Measurements from ENCODE around the gene EPS15.

Gene EPS15

GRCh38 chr1:51355382-51355781 lies 163.7 kb downstream of the EPS15 start:
- CTCF ChIA-PET, result no interaction called here
- DNase-seq (ENCODE audit: extremely low spot score), result no peak
- POLR2A ChIA-PET, result no interaction called here
- TF ChIP-seq FOXK2 (IDR thresholded peaks at IDR 0.05) (no peak), L3MBTL2 (conservative IDR thresholded peaks at IDR 0.05) (no peak), TARDBP (IDR thresholded peaks at IDR 0.05) (no peak), FOXA1 (IDR thresholded peaks at IDR 0.05) (no peak), FOXM1 (IDR thresholded peaks at IDR 0.05; ENCODE audit: borderline replicate concordance) (no peak), NFRKB (IDR thresholded peaks at IDR 0.05) (no peak), ARNT (IDR thresholded peaks at IDR 0.05) (no peak), LEF1 (IDR thresholded peaks at IDR 0.05; ENCODE audit: borderline replicate concordance) (no peak), HDGF (IDR thresholded peaks at IDR 0.05; ENCODE audit: borderline replicate concordance) (no peak), CTBP1 (IDR thresholded peaks at IDR 0.05; ENCODE audit: borderline replicate concordance) (no peak), ELF4 (IDR thresholded peaks at IDR 0.05) (no peak), BHLHE40 (IDR thresholded peaks at IDR 0.05; ENCODE audit: borderline replicate concordance) (no peak)

- TF ChIP-seq CTBP1 (IDR thresholded peaks at IDR 0.05; ENCODE audit: borderline replicate concordance) (no peak), ZNF384 (IDR thresholded peaks at IDR 0.05) (no peak), FOXK2 (IDR thresholded peaks at IDR 0.05) (no peak), LEF1 (IDR thresholded peaks at IDR 0.05; ENCODE audit: borderline replicate concordance) (no peak), SP1 (IDR thresholded peaks at IDR 0.05) (no peak), HDGF (IDR thresholded peaks at IDR 0.05; ENCODE audit: borderline replicate concordance) (no peak), ARNT (IDR thresholded peaks at IDR 0.05) (no peak), ELF4 (IDR thresholded peaks at IDR 0.05) (no peak), SUZ12 (IDR thresholded peaks at IDR 0.05) (no peak), FOXM1 (IDR thresholded peaks at IDR 0.05; ENCODE audit: borderline replicate concordance) (no peak), L3MBTL2 (conservative IDR thresholded peaks at IDR 0.05) (no peak), TARDBP (IDR thresholded peaks at IDR 0.05) (no peak), NFRKB (IDR thresholded peaks at IDR 0.05) (no peak), FOXA1 (IDR thresholded peaks at IDR 0.05) (no peak), BHLHE40 (IDR thresholded peaks at IDR 0.05; ENCODE audit: borderline replicate concordance) (no peak)
- TF ChIP-seq, protein P1, sequence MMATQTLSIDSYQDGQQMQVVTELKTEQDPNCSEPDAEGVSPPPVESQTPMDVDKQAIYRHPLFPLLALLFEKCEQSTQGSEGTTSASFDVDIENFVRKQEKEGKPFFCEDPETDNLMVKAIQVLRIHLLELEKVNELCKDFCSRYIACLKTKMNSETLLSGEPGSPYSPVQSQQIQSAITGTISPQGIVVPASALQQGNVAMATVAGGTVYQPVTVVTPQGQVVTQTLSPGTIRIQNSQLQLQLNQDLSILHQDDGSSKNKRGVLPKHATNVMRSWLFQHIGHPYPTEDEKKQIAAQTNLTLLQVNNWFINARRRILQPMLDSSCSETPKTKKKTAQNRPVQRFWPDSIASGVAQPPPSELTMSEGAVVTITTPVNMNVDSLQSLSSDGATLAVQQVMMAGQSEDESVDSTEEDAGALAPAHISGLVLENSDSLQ (IDR thresholded peaks at IDR 0.05), result no peak
- ChIA-PET POLR2A (no interaction called here), CTCF (no interaction called here)
- DNase-seq (ENCODE audit: extremely low spot score), result no peak
Observed at GRCh38 chr1:51354416-51354815, 164.7 kb downstream of the EPS15 start.

- TF ChIP-seq SUZ12 (IDR thresholded peaks at IDR 0.05) (no peak), L3MBTL2 (conservative IDR thresholded peaks at IDR 0.05) (no peak), ZNF384 (IDR thresholded peaks at IDR 0.05) (no peak), HDGF (IDR thresholded peaks at IDR 0.05; ENCODE audit: borderline replicate concordance) (no peak), FOXM1 (IDR thresholded peaks at IDR 0.05; ENCODE audit: borderline replicate concordance) (no peak), BHLHE40 (IDR thresholded peaks at IDR 0.05; ENCODE audit: borderline replicate concordance) (no peak), ARNT (IDR thresholded peaks at IDR 0.05) (no peak)
- TF ChIP-seq, protein P1 (IDR thresholded peaks at IDR 0.05), result no peak
- POLR2A ChIA-PET, result no interaction called here
- DNase-seq (ENCODE audit: extremely low spot score), result no peak
- CTCF ChIA-PET, result no interaction called here
Observed at GRCh38 chr1:51351907-51352306, 167.2 kb downstream of the EPS15 start.

DNA sequence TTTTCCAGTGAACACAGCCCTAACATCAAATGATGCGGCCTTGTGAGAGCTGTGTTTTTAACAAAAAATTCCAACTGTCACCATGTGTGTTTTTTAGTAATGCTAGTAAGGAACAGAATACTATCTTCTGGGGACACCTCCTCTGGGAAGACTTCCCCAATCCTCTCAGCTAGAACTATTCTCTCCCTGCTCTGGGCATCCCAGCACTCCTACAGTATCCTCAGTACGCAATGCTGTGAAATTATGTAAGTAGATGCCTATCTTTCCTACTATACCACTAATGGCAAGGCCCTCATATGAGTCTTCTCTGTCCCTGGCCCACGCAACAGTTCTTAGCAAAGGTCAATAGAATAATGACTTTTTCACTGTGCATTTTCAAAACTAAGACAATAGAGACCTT lies 169.2 kb downstream of the EPS15 start:
- CTCF ChIA-PET, result no interaction called here
- POLR2A ChIA-PET, result no interaction called here
- no peak for TF ChIP-seq L3MBTL2 (conservative IDR thresholded peaks at IDR 0.05)
- TF ChIP-seq SP1 (IDR thresholded peaks at IDR 0.05), result no peak
- TF ChIP-seq SUZ12 (IDR thresholded peaks at IDR 0.05), result no peak
- TF ChIP-seq ZNF384 (IDR thresholded peaks at IDR 0.05), result no peak
- TF ChIP-seq BHLHE40 (IDR thresholded peaks at IDR 0.05; ENCODE audit: borderline replicate concordance), result no peak
- no peak for TF ChIP-seq CTBP1 (IDR thresholded peaks at IDR 0.05; ENCODE audit: borderline replicate concordance)
- TF ChIP-seq FOXK2 (IDR thresholded peaks at IDR 0.05), result no peak
- TF ChIP-seq HDGF (IDR thresholded peaks at IDR 0.05; ENCODE audit: borderline replicate concordance), result no peak
- TF ChIP-seq ELF4 (IDR thresholded peaks at IDR 0.05), result no peak
- TF ChIP-seq NFRKB (IDR thresholded peaks at IDR 0.05), result no peak
- TF ChIP-seq, protein P1 (IDR thresholded peaks at IDR 0.05), result no peak
- no peak for TF ChIP-seq TARDBP (IDR thresholded peaks at IDR 0.05)
- no peak for TF ChIP-seq ARNT (IDR thresholded peaks at IDR 0.05)
- no peak for TF ChIP-seq LEF1 (IDR thresholded peaks at IDR 0.05; ENCODE audit: borderline replicate concordance)
- TF ChIP-seq FOXM1 (IDR thresholded peaks at IDR 0.05; ENCODE audit: borderline replicate concordance), result no peak

GRCh38 chr1:51348147-51348527 lies 170.9 kb downstream of the EPS15 start:
- no peak for TF ChIP-seq BHLHE40 (IDR thresholded peaks at IDR 0.05; ENCODE audit: borderline replicate concordance)
- TF ChIP-seq ELF4 (IDR thresholded peaks at IDR 0.05), result no peak
- TF ChIP-seq FOXK2 (IDR thresholded peaks at IDR 0.05), result no peak
- TF ChIP-seq ZNF384 (IDR thresholded peaks at IDR 0.05), result no peak
- no peak for TF ChIP-seq SP1 (IDR thresholded peaks at IDR 0.05)
- TF ChIP-seq, protein P1 (IDR thresholded peaks at IDR 0.05), result no peak
- DNase-seq (ENCODE audit: extremely low spot score), result no peak
- CTCF ChIA-PET, result no interaction called here
- POLR2A ChIA-PET, result no interaction called here

More for the DNA sequence above, 169.2 kb downstream of the EPS15 start:
- DNase-seq (ENCODE audit: extremely low spot score), result no peak

Measured in HEK293T (cell line).